Measurements from ENCODE around the gene EARS2.

DNA sequence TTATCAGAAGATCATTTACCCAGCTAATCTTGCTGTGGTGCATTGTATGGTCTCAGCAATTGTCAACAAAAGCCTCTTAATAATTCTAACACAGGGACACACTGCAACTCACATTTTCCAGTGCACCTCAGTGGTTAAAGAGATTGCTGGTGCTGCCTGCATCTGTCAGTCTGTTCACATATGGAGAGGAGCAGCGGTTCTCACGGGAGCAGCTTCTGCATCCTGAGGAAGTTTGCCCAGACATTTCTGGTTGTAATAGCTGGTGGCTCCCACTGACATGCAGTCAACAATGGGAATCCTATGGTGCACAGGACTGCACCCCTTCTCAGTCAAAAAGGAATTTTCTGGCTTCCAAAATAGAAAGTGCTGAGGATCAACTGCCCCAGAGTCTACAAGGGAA, 54.7 kb downstream of the EARS2 start:
- TF ChIP-seq SUZ12 (IDR thresholded peaks at IDR 0.05), result no peak
- no peak for TF ChIP-seq FOXA1 (IDR thresholded peaks at IDR 0.05)
